Ishikawa (cell line): ENCODE data around the gene FAM120B.

ENCODE experiments used
- CEBPB ChIP-seq: IDR thresholded peaks from 2 replicates; pipeline ENCODE4 v1.6.1; 2012
- EP300 ChIP-seq: IDR thresholded peaks from 2 replicates; pipeline ENCODE4 v1.6.1; 2012; ENCODE audit warnings: borderline replicate concordance
- FOXM1 ChIP-seq: IDR thresholded peaks from 2 replicates; pipeline ENCODE4 v1.6.1; 2012; ENCODE audit warnings: low read depth, borderline replicate concordance
- MAX ChIP-seq: IDR thresholded peaks from 2 replicates; pipeline ENCODE4 v1.6.1; 2012
- REST ChIP-seq: IDR thresholded peaks from 2 replicates; pipeline ENCODE4 v1.6.1; 2012; ENCODE audit warnings: low read depth, mild to moderate bottlenecking
- TCF12 ChIP-seq: IDR thresholded peaks from 2 replicates; pipeline ENCODE4 v1.6.1; 2012; ENCODE audit warnings: low read depth
- YY1 ChIP-seq: IDR thresholded peaks from 2 replicates; pipeline ENCODE4 v1.6.1; 2012; ENCODE audit warnings: low read depth

- TF ChIP-seq TCF12, result no peak
- no peak for TF ChIP-seq YY1
- no peak for TF ChIP-seq REST
- no peak for TF ChIP-seq EP300
- no peak for TF ChIP-seq MAX
- no peak for TF ChIP-seq FOXM1
- no peak for TF ChIP-seq CEBPB
These were observed 9.5 kb downstream of the FAM120B start for GRCh38 chr6:170316071-170316470.
